ENCODE results near the gene GAST.

GRCh38 chr17:41684035-41684434, 28.1 kb upstream of the GAST start:
- TF ChIP-seq CTCF (IDR thresholded peaks at IDR 0.05) = no peak
- no peak for TF ChIP-seq POLR2A (IDR thresholded peaks at IDR 0.05)
